Measurements from ENCODE around the gene NIF3L1.
A peak's percentile ranks its signal among the peaks of the same experiment; 100 is the strongest.

NIF3L1 gene

GRCh38 chr2:200852605-200853004 is 36.6 kb upstream of the NIF3L1 start:
- Histone ChIP-seq H3K4me3 (ENCODE audit: low read length) (no peak overlapping the region), H3K9ac (ENCODE audit: low read length) (no peak overlapping the region), H3K36me3 (ENCODE audit: control insufficient read depth, low read depth, low read length) (peaks cover 65% of the 10 kb centered on the region), H3K9me3 (ENCODE audit: control insufficient read depth, low read depth, low read length) (no peaks in the 10 kb centered on the region), H3K27me3 (ENCODE audit: control insufficient read depth, insufficient read depth, low read length) (no peaks in the 10 kb centered on the region), H3K27ac (ENCODE audit: low read length) (no peak overlapping the region), H3K4me1 (ENCODE audit: control insufficient read depth, low read depth, low read length) (no peaks in the 10 kb centered on the region)

DNA sequence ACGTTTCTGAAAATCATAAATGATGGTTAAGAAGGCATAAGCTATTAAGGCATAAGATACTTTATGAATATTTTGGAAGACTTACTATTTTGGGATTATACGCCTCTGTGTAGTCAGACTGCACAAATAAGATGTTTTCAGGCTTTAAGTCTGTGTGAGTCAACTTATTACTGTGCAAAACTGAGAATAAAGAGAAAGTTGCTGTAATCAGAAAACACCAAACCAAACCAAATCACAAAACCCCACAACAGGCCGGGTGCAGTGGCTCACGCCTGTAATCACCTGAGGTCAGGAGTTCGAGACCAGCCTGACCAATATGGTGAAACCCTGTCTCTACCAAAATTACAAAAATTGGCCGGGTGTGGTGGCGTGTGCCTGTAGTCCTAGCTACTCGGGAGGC is 32.4 kb upstream of the NIF3L1 start:
- Histone ChIP-seq H3K36me3 (ENCODE audit: control insufficient read depth, low read depth, low read length) (peaks cover 96% of the 10 kb centered on the region), H3K27ac (ENCODE audit: low read length) (no peak overlapping the region), H3K9ac (ENCODE audit: low read length) (no peak overlapping the region), H3K4me1 (ENCODE audit: control insufficient read depth, low read depth, low read length) (peaks cover 7% of the 10 kb centered on the region), H3K9me3 (ENCODE audit: control insufficient read depth, low read depth, low read length) (no peaks in the 10 kb centered on the region), H3K4me3 (ENCODE audit: low read length) (no peak overlapping the region), H3K27me3 (ENCODE audit: control insufficient read depth, insufficient read depth, low read length) (no peaks in the 10 kb centered on the region)

GRCh38 chr2:200860092-200860795 is 28.9 kb upstream of the NIF3L1 start:
- no peak overlapping the region for H3K4me3 ChIP-seq (ENCODE audit: low read length)
- no peak overlapping the region for H3K9ac ChIP-seq (ENCODE audit: low read length)
- H3K27ac ChIP-seq (ENCODE audit: low read length), result no peak overlapping the region
- H3K4me1 ChIP-seq (ENCODE audit: control insufficient read depth, low read depth, low read length), result peaks cover 8% of the 10 kb centered on the region
- no peaks in the 10 kb centered on the region for H3K9me3 ChIP-seq (ENCODE audit: control insufficient read depth, low read depth, low read length)
- peaks cover 61% of the 10 kb centered on the region for H3K36me3 ChIP-seq (ENCODE audit: control insufficient read depth, low read depth, low read length)
- no peaks in the 10 kb centered on the region for H3K27me3 ChIP-seq (ENCODE audit: control insufficient read depth, insufficient read depth, low read length)

DNA sequence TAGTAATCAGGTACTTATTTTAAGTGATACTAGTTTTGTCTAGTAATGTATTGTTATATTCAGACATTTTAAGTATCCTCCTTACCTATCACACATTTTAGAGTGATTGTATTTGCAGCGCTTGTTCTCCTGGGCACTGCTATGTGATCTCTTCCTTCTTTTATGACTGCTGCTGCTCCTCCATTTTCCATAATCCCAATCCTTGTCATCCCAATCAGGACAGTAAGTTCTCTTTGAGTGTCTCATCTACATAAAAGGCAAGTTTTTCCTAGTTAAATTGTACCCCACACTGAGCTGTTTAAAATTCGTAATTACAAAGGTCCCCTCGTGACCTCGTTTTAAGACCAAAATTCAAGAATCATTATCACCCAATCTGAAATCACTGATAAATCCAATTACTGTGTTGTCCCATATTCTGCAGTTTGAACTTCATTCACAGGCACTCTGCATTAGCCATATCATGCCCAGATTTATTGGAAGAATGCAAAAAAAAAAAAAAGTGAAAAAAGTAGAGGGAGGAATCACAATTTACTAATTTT is 27.5 kb upstream of the NIF3L1 start:
- H3K27ac ChIP-seq (ENCODE audit: low read length), result peak overlapping the region; percentile 59
- H3K36me3 ChIP-seq (ENCODE audit: control insufficient read depth, low read depth, low read length), result peaks cover 48% of the 10 kb centered on the region
- H3K9ac ChIP-seq (ENCODE audit: low read length), result peak overlapping the region; percentile 97
- H3K4me1 ChIP-seq (ENCODE audit: control insufficient read depth, low read depth, low read length), result peaks cover 8% of the 10 kb centered on the region
- peak overlapping the region; percentile 97 for H3K4me3 ChIP-seq (ENCODE audit: low read length)
- H3K27me3 ChIP-seq (ENCODE audit: control insufficient read depth, insufficient read depth, low read length), result no peaks in the 10 kb centered on the region
- H3K9me3 ChIP-seq (ENCODE audit: control insufficient read depth, low read depth, low read length), result no peaks in the 10 kb centered on the region

GRCh38 chr2:200862532-200863000 is 26.6 kb upstream of the NIF3L1 start:
- H3K27ac ChIP-seq (ENCODE audit: low read length), result peak overlapping the region; percentile 29

DNA sequence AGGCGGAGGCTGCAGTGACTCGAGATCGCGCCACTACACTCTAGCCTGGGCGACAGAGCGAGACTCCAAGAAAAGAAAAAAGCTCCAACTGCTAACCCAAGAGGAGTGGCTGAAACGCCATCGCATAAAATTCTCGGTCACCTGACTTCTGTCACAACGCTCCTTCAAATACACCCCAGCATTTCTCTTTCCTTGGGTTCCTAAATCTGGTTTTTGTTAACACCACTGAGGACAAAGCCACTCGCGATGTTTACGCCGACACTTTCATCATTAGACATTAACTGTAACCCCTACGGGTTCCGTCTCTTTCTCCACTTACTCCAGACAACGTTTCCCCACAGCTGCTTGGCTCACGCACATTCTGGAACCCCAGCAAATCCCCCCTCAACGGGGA is 25.4 kb upstream of the NIF3L1 start:
- peak overlapping the region; percentile 97 for H3K9ac ChIP-seq (ENCODE audit: low read length)
- H3K27ac ChIP-seq (ENCODE audit: low read length), result peak overlapping the region; percentile 65
- H3K9me3 ChIP-seq (ENCODE audit: control insufficient read depth, low read depth, low read length), result no peaks in the 10 kb centered on the region
- H3K4me1 ChIP-seq (ENCODE audit: control insufficient read depth, low read depth, low read length), result peaks cover 8% of the 10 kb centered on the region
- H3K27me3 ChIP-seq (ENCODE audit: control insufficient read depth, insufficient read depth, low read length), result no peaks in the 10 kb centered on the region
- peaks cover 28% of the 10 kb centered on the region for H3K36me3 ChIP-seq (ENCODE audit: control insufficient read depth, low read depth, low read length)
- peak overlapping the region; percentile 97 for H3K4me3 ChIP-seq (ENCODE audit: low read length)

More at GRCh38 chr2:200862532-200863000, 26.6 kb upstream of the NIF3L1 start:
- no peaks in the 10 kb centered on the region for H3K9me3 ChIP-seq (ENCODE audit: control insufficient read depth, low read depth, low read length)
- no peaks in the 10 kb centered on the region for H3K27me3 ChIP-seq (ENCODE audit: control insufficient read depth, insufficient read depth, low read length)
- H3K4me1 ChIP-seq (ENCODE audit: control insufficient read depth, low read depth, low read length), result peaks cover 8% of the 10 kb centered on the region
- H3K4me3 ChIP-seq (ENCODE audit: low read length), result peak overlapping the region; percentile 97
- H3K9ac ChIP-seq (ENCODE audit: low read length), result peak overlapping the region; percentile 97
- H3K36me3 ChIP-seq (ENCODE audit: control insufficient read depth, low read depth, low read length), result peaks cover 40% of the 10 kb centered on the region

DNA sequence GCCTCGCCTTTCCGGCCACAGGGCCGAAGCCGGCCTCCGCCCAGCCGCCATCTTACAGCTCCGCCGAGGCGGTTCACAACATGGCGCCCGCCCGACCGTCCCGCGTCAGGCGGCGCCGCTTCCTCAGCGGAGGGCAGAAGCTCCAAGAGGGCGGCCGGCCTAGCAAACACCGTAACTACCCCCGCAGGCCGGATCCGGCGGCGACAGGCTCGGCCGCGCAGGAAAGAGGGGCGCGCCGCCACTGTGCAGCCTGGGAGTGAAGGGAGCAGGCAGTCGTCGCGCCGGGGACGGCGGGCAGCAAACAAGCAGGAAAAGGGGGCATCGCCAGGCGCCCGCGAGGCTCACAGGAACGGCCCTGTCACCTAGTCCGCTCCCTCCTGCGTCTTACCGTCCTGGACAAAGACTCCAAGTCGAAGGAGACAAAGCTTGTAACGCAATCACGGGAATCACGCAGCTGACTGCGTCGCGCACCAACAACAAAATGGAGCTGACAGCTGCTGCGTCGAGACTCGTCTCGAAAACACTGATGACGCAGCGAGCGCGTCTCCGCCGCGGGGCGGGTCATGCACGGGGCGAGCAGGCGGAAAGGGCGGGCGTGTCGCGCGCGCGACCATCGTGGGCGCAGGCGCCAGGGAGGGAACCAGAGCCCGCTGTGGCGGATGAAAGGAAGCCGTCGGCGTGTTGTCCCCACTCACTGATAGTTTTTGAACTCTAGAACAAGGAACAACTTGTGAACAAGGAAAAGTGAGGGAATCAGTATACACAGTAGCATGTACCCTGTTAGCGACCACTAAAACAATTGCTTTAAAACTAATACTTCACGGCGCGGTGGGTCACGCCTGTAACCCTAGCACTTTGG is 24.8 kb upstream of the NIF3L1 start, which contains the start of gene CLK1:
CLK1 (minus strand) TSS at position 483 of the 859 bp plus-strand sequence. CDS start 2,796 bp downstream, outside the sequence.
- H3K4me3 ChIP-seq (ENCODE audit: low read length), result peak within 1 kb of the TSS; percentile 97

DNA sequence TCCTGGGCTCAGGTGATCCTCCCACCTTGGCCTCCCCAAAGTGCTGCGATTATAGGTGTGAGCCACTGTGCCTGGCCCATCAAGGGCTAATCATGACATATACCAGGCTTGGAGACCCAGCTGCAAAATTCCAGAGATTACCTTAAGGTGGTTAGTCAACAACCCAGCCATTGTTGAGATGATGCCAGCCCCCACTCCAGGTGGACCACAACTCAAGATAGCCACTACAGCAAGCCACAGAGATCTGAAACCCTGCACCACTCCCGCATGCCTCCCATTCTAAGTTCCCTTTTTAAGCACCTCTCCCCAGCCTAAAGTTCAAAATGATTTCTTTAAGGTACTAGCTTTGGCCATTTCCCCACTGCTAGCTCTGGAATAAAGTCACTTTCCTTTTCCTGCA is 20.2 kb upstream of the NIF3L1 start:
- no peaks in the 10 kb centered on the region for H3K4me1 ChIP-seq (ENCODE audit: control insufficient read depth, low read depth, low read length)
- H3K9me3 ChIP-seq (ENCODE audit: control insufficient read depth, low read depth, low read length), result no peaks in the 10 kb centered on the region
- peaks cover 6% of the 10 kb centered on the region for H3K36me3 ChIP-seq (ENCODE audit: control insufficient read depth, low read depth, low read length)
- H3K4me3 ChIP-seq (ENCODE audit: low read length), result no peak overlapping the region
- no peak overlapping the region for H3K27ac ChIP-seq (ENCODE audit: low read length)
- no peak overlapping the region for H3K9ac ChIP-seq (ENCODE audit: low read length)
- no peaks in the 10 kb centered on the region for H3K27me3 ChIP-seq (ENCODE audit: control insufficient read depth, insufficient read depth, low read length)

More for the DNA sequence above, 24.8 kb upstream of the NIF3L1 start, which contains the start of gene CLK1:
- H3K36me3 ChIP-seq (ENCODE audit: control insufficient read depth, low read depth, low read length), result peaks cover 21% of the 10 kb centered on the region
- peak within 1 kb of the TSS; percentile 65 for H3K27ac ChIP-seq (ENCODE audit: low read length)
- H3K9me3 ChIP-seq (ENCODE audit: control insufficient read depth, low read depth, low read length), result no peaks in the 10 kb centered on the region
- H3K4me1 ChIP-seq (ENCODE audit: control insufficient read depth, low read depth, low read length), result peaks cover 8% of the 10 kb centered on the region
- H3K9ac ChIP-seq (ENCODE audit: low read length), result peak within 1 kb of the TSS; percentile 97
- no peaks in the 10 kb centered on the region for H3K27me3 ChIP-seq (ENCODE audit: control insufficient read depth, insufficient read depth, low read length)

GRCh38 chr2:200871151-200871550 is 18.0 kb upstream of the NIF3L1 start:
- no peaks in the 10 kb centered on the region for H3K4me1 ChIP-seq (ENCODE audit: control insufficient read depth, low read depth, low read length)
- no peaks in the 10 kb centered on the region for H3K27me3 ChIP-seq (ENCODE audit: control insufficient read depth, insufficient read depth, low read length)
- no peak overlapping the region for H3K27ac ChIP-seq (ENCODE audit: low read length)
- no peak overlapping the region for H3K4me3 ChIP-seq (ENCODE audit: low read length)
- no peaks in the 10 kb centered on the region for H3K9me3 ChIP-seq (ENCODE audit: control insufficient read depth, low read depth, low read length)
- no peak overlapping the region for H3K9ac ChIP-seq (ENCODE audit: low read length)
- H3K36me3 ChIP-seq (ENCODE audit: control insufficient read depth, low read depth, low read length), result peaks cover 19% of the 10 kb centered on the region

GRCh38 chr2:200873560-200873959 is 15.6 kb upstream of the NIF3L1 start:
- H3K27me3 ChIP-seq (ENCODE audit: control insufficient read depth, insufficient read depth, low read length), result no peaks in the 10 kb centered on the region
- no peak overlapping the region for H3K4me3 ChIP-seq (ENCODE audit: low read length)
- H3K36me3 ChIP-seq (ENCODE audit: control insufficient read depth, low read depth, low read length), result peaks cover 25% of the 10 kb centered on the region
- H3K27ac ChIP-seq (ENCODE audit: low read length), result no peak overlapping the region
- no peaks in the 10 kb centered on the region for H3K9me3 ChIP-seq (ENCODE audit: control insufficient read depth, low read depth, low read length)
- H3K9ac ChIP-seq (ENCODE audit: low read length), result no peak overlapping the region
- no peaks in the 10 kb centered on the region for H3K4me1 ChIP-seq (ENCODE audit: control insufficient read depth, low read depth, low read length)

DNA sequence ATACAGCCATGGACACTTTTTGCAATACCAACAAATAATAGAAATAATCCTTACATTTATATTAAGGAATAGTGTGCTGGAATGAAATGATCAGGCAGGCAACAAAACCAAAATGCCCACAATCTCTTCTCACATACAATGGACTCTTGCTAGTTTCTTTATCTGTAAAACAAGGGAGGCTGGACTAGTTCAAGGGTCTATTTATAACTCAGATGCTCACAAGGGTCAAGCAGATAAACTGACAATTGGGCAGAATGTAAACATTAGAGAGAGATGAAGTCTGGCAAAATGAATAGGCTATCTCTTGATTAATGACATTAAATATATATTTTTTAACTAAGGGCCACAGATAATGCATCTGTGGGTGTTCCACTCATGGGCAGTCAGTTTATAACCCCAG is 11.7 kb upstream of the NIF3L1 start:
- Histone ChIP-seq H3K4me1 (ENCODE audit: control insufficient read depth, low read depth, low read length) (no peaks in the 10 kb centered on the region), H3K4me3 (ENCODE audit: low read length) (no peak overlapping the region), H3K9me3 (ENCODE audit: control insufficient read depth, low read depth, low read length) (no peaks in the 10 kb centered on the region), H3K9ac (ENCODE audit: low read length) (no peak overlapping the region), H3K36me3 (ENCODE audit: control insufficient read depth, low read depth, low read length) (peaks cover 42% of the 10 kb centered on the region), H3K27me3 (ENCODE audit: control insufficient read depth, insufficient read depth, low read length) (no peaks in the 10 kb centered on the region), H3K27ac (ENCODE audit: low read length) (no peak overlapping the region)

Measured in iPS-18a (cell line).